ENCODE data around the gene KIF3A.

Gene KIF3A

GRCh38 chr5:132662004-132662401 lies 75.3 kb downstream of the KIF3A start:
- Histone ChIP-seq H3K79me2 (ENCODE audit: low read length) (no peaks in the 10 kb centered on the region), H4K20me1 (ENCODE audit: insufficient read depth, low read length) (no peaks in the 10 kb centered on the region), H3K4me3 (ENCODE audit: low read length) (no peak overlapping the region), H3K9ac (ENCODE audit: low read length) (no peak overlapping the region), H3F3A (ENCODE audit: insufficient read depth, low read length) (no peaks in the 10 kb centered on the region), H3K4me2 (ENCODE audit: low read depth, low read length) (no peak overlapping the region), H3K9me3 (replicated peaks; ENCODE audit: insufficient read depth, low read length) (no peaks in the 10 kb centered on the region), H3K27me3 (replicated peaks; ENCODE audit: insufficient read depth, low read length) (no peaks in the 10 kb centered on the region), H3K4me1 (ENCODE audit: low read length) (peaks cover 6% of the 10 kb centered on the region), H3K9me2 (replicated peaks; ENCODE audit: insufficient read depth, low read length) (no peaks in the 10 kb centered on the region), H2AFZ (ENCODE audit: low read length) (no peak overlapping the region), H3K27ac (ENCODE audit: low read length) (no peak overlapping the region), H3K36me3 (replicated peaks; ENCODE audit: insufficient read depth, low read length) (no peaks in the 10 kb centered on the region)
- DNase-seq: no peak
- no peak for TF ChIP-seq EZH2phosphoT487 (IDR thresholded peaks at IDR 0.05; ENCODE audit: low read length)
- no peak for TF ChIP-seq EZH2 (optimal IDR thresholded peaks at IDR 0.05; ENCODE audit: low read depth, low read length)
- TF ChIP-seq CTCF (IDR thresholded peaks at IDR 0.05; ENCODE audit: low read length): no peak

- H3K36me3 ChIP-seq (replicated peaks; ENCODE audit: insufficient read depth, low read length): no peaks in the 10 kb centered on the region
- no peak for TF ChIP-seq EZH2phosphoT487 (IDR thresholded peaks at IDR 0.05; ENCODE audit: low read length)
- TF ChIP-seq EZH2 (optimal IDR thresholded peaks at IDR 0.05; ENCODE audit: low read depth, low read length): no peak
- TF ChIP-seq CTCF (IDR thresholded peaks at IDR 0.05; ENCODE audit: low read length): no peak
- no peak overlapping the region for H2AFZ ChIP-seq (ENCODE audit: low read length)
- H3K27ac ChIP-seq (ENCODE audit: low read length): no peak overlapping the region
- no peaks in the 10 kb centered on the region for H3K79me2 ChIP-seq (ENCODE audit: low read length)
- no peaks in the 10 kb centered on the region for H3K9me3 ChIP-seq (replicated peaks; ENCODE audit: insufficient read depth, low read length)
- H3K4me1 ChIP-seq (ENCODE audit: low read length): peaks cover 6% of the 10 kb centered on the region
- no peaks in the 10 kb centered on the region for H3F3A ChIP-seq (ENCODE audit: insufficient read depth, low read length)
- H4K20me1 ChIP-seq (ENCODE audit: insufficient read depth, low read length): no peaks in the 10 kb centered on the region
- no peak overlapping the region for H3K4me2 ChIP-seq (ENCODE audit: low read depth, low read length)
- H3K9me2 ChIP-seq (replicated peaks; ENCODE audit: insufficient read depth, low read length): no peaks in the 10 kb centered on the region
- H3K27me3 ChIP-seq (replicated peaks; ENCODE audit: insufficient read depth, low read length): no peaks in the 10 kb centered on the region
- H3K4me3 ChIP-seq (ENCODE audit: low read length): no peak overlapping the region
- H3K9ac ChIP-seq (ENCODE audit: low read length): no peak overlapping the region
- no peak for DNase-seq
Observed at GRCh38 chr5:132661231-132662003, 75.9 kb downstream of the KIF3A start.

GRCh38 chr5:132659598-132660493 lies 77.5 kb downstream of the KIF3A start:
- no peak overlapping the region for H3K4me2 ChIP-seq (ENCODE audit: low read depth, low read length)
- no peak overlapping the region for H3K4me3 ChIP-seq (ENCODE audit: low read length)
- no peaks in the 10 kb centered on the region for H3K79me2 ChIP-seq (ENCODE audit: low read length)
- TF ChIP-seq CTCF (IDR thresholded peaks at IDR 0.05; ENCODE audit: low read length) (no peak), EZH2phosphoT487 (IDR thresholded peaks at IDR 0.05; ENCODE audit: low read length) (no peak), EZH2 (optimal IDR thresholded peaks at IDR 0.05; ENCODE audit: low read depth, low read length) (no peak)
- H4K20me1 ChIP-seq (ENCODE audit: insufficient read depth, low read length): no peaks in the 10 kb centered on the region
- no peaks in the 10 kb centered on the region for H3K9me3 ChIP-seq (replicated peaks; ENCODE audit: insufficient read depth, low read length)
- H3F3A ChIP-seq (ENCODE audit: insufficient read depth, low read length): no peaks in the 10 kb centered on the region
- no peak for DNase-seq
- no peaks in the 10 kb centered on the region for H3K9me2 ChIP-seq (replicated peaks; ENCODE audit: insufficient read depth, low read length)
- no peaks in the 10 kb centered on the region for H3K36me3 ChIP-seq (replicated peaks; ENCODE audit: insufficient read depth, low read length)
- H3K27ac ChIP-seq (ENCODE audit: low read length): no peak overlapping the region
- no peak overlapping the region for H2AFZ ChIP-seq (ENCODE audit: low read length)
- H3K27me3 ChIP-seq (replicated peaks; ENCODE audit: insufficient read depth, low read length): no peaks in the 10 kb centered on the region
- peaks cover 6% of the 10 kb centered on the region for H3K4me1 ChIP-seq (ENCODE audit: low read length)
- no peak overlapping the region for H3K9ac ChIP-seq (ENCODE audit: low read length)

Data from MM.1S (cell line).